NOMO-1 treated with dmso at 0.1 percent for 144 hours (cell line): Measurements from ENCODE around the gene FGFR2.

Experiments
- DNase-seq: peaks from one replicate; lab custom pipeline; 2025; ENCODE audit not compliant: unreplicated experiment; lab: John Stamatoyannopoulos, UW

Gene FGFR2

DNA sequence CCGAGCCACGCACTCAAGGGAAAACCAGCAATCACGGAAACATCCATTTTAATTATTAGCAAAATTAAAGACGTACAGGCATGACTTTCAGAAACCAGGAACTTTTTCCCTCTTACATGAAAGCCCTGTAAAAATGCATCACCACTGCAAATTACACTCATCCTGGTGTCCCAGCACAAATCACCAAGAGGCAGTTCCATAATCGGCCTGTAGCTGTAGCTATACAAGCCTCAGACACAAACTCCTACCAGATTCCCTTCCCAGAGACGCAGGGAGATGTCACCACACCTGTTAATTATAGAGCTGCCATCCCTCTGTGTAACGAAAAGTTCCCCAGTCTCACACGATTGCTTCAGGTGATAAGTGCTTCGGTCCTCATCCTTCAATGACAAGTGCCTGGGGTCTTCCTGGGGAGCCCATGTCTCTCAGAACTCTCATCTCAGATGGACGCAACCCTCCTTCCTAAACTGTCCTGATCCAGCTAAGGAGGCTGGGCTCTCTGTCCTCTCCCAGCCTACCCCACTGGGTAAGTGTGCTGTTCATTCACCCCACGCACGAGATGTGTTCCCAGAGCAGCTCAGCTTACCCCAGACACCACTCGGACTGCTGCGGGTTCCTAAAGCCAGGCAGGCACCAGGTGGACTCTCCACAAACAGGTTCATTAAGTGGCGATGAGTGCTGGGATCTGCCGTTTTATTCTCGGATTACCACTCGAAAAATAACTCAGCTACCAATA lies 5.9 kb downstream of the FGFR2 start:
- DNase-seq = no peak

DNA sequence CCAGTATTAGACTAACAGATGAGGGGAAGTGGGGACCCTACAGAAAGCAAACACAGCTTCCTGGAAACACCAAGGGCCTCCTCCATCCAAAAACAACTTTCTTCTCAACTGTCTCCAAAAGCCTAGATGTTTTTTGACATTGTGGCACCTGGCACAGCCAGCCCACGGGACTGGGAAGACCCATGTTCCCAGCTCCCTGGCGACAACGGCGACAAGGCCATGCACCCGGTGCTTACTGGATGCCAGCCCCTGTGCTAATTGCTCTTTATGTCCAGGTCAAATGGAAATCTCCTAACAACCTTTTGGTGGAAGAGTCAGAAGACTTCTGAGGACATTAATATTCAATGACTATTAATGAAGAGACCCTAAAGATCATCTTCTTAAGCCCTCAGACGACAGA lies 7.1 kb downstream of the FGFR2 start:
- DNase-seq = no peak

DNA sequence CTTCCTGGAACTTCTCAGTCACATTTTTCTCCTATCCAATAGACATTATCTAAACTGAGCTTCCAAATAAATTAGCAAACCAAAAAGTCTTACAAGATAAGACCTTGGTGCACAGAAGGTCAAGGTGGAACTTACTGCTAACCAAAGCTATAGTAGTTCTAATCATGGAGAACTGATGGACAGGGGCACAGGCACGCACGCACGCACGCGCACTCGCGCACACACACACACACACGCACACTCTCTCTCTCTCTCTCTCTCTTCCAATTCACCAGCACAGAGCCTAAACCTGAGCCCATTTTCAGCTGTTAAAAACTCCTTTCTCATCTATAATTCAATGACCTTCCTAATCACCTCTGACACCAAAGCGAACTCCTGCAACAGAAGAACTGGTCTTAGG lies 7.5 kb downstream of the FGFR2 start:
- DNase-seq = no peak

DNA sequence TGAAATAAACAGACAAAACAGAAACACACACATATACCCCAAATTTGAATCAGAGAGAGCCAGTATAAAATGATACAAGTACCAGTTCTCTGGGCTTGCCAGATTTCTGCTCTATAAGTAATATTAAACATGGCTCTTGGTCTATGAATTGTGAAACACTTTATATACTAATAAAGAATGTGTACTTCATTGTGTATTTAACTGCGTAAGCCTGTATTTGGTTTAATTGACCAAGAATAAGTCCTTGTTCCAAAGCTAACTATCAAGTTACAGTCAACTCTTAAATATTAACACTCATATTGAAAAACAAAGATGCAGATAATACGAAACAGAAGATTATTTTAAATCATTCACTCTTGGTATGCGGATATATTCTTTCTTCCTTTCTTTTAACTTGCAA lies 8.7 kb downstream of the FGFR2 start:
- DNase-seq = no peak

DNA sequence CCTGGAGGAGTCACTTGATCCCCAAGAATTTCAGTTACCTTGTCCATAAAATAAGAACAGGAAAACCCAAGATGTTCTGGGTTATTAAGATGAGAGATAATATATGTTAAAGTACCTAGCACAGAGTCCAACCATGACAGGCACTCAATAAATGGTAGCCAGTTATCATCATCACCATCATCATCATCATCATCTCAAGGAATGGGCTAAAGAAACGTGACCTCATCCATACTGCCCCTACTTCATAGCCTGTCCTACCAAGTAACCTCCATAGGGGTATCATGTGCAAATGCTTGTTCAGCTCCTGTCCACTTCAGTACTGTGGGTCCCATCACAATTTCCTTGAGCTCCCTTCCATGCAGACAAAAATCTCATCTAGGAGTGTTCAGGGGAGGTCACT lies 14.4 kb downstream of the FGFR2 start:
- no peak for DNase-seq

DNA sequence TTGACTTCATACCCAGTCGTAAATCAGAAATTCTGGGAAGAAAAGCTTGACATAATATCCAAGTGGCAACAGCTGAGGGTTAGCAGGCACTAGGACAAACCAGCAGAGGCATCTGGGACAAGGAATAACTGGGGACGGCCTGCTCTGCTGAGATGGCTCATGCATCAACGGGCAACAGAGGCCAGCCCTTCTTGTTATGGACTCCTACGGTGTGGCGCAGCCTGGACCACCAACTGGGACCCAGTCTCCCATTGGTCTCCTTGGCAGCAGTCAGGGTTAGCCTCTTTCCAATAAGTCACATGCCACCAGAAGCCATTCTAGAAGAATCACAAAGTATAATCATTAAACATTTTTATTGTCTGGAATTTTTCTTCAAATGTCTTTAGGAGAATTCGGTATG lies 15.0 kb downstream of the FGFR2 start:
- no peak for DNase-seq

DNA sequence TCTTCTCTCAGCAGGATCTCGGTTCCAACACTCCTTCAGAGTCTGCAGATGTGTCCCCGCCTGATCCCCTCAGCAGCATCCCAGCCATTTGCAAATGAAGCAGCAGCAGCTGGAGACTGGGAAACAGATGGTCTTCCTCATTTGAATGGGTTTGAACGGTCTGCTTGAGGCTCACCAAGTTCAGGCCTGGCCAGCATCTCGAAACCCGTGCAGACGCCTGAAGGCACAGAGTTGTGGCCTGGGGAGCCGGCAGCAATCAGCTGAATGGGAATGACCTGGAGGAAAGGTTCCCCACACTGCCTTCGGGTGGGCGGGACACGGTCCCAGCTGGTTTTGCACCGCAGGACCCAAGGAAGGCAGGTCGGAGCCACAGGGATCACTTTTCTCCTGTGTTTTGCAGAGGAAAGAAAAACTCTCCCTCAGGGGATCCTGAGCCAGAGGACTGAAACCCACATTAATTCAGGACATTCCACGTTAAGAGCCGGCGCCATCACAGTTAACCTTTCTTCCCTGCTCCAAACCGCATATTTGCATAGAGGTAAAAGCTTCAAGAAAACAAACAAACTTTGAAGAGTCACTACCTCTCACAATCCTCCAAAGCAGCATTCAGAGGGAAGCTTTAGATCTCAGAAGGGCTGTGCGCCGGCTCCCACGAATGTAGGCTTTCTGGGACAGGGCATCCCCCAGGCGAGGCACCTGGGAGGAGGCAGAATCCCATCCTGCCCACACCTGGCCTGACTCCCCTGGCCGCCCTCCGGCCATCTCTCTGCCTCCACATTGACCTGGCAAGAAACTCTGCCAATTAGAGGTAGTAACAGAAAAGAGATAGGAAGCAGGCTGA lies 17.7 kb downstream of the FGFR2 start:
- no peak for DNase-seq

DNA sequence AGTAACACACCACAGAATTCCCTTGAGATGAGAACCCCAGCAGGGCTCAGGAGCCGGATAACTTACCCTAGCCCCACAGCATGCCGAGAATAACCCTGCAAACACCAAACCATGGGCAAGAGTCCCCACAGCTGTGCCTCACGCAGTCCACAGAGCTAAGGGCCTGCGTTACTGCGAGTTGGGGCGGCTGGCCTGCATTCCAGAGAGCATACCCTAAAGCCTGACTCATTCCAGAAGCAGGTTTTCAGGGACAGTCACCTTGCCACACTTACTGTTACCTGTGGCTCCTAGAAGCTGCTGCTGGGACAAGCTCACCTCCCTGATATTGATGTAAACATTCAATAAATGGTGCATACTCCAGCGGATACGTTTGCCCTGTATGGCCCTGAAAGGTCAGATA lies 18.6 kb downstream of the FGFR2 start:
- DNase-seq = no peak

DNA sequence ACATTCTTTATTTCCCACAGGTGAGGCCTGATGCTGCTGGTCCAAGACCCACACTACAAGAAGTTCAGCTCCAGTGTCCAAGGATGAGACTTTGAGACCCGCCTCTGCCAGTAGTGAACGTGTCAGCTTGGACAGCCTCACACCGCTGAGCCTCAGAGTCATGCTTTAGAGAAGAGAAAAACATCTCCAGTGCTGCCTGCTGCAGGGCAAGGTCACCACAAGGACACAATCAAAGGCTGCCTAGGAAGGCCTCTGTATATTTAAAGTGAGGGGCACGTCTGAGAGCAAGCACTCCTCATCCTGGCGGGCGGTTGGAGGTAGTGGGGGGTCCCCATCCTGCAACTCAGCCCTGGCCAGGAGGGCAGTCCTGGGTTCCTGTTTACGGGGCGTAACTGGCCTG lies 19.3 kb downstream of the FGFR2 start:
- no peak for DNase-seq

DNA sequence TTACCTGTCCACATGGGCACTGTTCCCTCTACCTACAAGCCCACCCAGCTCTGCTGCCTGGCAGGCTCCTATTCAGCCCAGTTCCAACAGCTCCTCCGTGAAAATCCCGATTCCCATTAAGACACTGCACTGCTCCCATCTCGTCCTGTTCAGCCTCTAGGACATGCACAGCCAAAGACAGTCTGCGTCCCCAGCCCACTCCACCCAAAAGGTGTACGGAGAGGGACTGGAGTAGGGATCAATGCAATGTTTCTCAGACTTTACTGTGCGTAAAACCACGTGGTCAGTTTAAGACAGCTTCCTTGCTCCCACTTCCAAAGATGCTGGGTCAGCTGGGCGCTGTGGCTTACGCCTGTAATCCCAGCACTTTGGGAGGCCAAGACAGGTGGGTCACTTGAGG lies 19.9 kb downstream of the FGFR2 start:
- DNase-seq = no peak

DNA sequence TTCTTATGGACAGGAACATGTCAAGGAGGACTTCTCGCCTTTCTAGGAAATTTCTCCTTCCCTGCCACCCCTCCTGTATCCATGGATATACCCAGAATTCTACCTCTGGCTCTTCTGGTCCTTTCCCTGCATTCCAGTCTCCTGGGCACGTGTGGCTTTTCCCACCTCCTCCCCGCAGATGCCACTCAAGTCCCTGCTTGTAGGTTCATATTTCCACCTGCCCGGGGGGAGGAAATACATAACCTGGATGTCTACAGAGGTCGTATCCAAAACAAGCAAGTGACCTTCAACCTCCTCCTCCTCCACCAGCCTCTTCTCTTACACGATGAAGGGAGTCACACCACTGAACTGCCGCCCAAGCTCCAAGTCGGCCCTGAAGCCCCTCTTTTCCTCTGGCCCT lies 20.7 kb downstream of the FGFR2 start:
- DNase-seq = no peak

DNA sequence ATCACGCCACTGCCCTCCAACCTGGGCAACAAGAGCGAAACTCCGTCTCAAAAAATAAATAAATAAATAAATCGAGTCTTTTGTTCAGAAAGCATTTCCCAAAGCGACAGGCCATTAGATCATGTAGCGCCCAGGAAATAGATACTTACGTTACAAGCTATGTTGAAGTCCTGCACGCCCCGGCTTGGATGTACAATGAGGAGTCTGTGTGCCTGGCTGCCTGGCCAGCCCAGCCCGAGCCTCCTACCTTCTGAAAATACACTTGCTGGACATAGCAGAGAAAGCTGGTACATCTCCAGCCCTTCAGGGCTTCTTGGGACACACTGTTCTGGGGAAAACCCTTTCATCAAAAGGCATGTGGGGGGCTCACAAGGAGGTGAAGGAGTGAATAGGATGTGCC lies 22.1 kb downstream of the FGFR2 start:
- no peak for DNase-seq

DNA sequence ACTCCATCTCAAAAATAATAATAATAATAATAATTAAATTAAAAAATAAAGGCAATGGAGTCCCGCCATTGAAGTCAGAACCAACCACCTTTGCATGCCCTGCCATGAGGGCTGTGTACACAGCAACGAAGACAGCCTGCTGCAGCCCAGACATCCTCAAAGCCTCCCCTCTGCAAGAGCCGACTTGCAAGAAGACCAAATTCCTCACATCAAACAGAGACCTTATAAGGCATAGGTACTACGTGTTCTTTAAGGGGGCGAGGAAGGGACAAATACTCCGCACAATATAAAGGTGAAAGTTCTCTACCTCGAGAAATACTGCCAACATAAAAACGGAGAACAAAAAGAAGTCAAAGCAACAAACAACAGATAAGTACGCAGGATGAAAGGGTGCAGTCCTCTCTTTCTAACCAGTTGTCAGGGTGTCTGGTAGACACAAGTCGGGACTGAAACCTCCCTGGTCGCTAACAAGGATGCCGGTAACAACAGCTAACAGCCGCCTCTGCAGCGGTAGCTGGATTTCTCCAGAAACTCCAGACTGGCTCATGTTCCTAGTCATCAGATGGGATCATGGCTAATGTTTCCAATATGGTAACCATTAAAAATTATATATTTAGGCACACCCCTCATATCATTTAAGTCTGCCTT lies 23.6 kb downstream of the FGFR2 start:
- no peak for DNase-seq

DNA sequence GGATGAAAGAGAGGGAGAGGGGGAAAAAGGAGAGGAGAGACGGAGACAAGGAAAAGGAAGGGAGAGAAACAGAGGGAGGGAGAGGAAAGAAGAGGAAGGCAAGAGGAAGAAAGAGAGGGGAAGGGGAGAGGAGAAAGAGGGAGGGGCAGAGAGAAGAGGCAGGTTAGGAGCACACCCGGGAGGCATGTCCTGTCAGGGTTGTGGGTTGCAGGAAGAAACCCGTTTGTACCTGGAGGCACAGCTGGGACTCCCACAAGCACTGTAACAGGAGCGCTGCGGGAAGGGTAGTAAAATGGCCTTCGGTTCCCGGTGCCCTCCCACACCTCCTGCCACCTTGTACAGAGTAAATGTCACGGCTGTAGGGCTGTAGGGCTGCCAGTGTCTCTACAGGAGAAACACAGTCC lies 24.7 kb downstream of the FGFR2 start:
- no peak for DNase-seq

DNA sequence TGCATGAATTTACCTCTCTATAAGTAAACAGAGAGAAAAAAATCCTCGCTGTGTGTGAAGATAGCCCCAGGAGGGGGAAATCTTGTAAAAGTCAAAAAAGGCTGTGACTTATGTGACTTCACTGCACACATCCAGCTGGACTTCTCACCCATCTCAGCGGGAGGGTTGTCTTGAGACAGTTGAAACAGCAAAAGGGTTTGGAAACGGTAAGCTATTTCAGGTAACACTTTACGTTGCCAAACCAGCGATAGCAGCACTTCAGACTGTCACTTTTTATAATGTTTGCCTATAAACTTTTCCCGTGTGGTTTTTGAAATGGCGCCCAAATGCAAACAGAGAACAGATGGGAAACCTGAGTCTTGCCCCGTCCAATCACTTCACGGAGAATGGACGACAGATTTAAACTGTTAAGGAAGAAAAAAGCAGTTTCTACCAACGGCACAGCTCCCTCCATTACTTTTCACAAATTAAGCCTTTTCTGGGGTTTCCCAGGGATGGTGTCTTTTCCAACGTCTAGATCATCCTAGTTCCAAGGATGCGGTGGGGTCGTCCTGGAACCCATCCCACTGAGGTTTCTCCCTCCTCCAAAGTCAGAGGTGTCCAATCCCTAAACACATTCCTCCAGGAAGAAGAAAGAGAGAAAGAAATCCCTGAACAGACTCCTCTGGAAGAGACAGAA lies 25.2 kb downstream of the FGFR2 start:
- no peak for DNase-seq

DNA sequence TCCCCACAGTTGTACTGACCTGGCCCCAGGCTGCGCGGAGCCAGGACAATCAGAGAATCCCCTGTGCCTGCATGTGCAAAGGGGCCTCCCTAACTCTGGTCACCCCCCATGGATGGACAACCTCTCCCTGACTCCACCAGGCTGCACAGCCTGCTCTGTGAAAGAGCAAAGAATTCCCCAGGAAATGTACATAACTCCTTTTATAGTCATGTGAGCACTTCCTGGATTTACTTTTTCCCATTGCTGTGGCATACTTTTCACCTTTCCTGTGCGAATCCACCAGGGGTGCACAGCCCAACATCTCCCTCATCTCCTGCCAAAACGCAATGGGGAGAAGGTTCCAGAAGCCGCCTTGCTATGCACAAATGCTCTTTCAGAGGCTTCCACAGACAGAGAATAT lies 27.9 kb downstream of the FGFR2 start:
- no peak for DNase-seq

DNA sequence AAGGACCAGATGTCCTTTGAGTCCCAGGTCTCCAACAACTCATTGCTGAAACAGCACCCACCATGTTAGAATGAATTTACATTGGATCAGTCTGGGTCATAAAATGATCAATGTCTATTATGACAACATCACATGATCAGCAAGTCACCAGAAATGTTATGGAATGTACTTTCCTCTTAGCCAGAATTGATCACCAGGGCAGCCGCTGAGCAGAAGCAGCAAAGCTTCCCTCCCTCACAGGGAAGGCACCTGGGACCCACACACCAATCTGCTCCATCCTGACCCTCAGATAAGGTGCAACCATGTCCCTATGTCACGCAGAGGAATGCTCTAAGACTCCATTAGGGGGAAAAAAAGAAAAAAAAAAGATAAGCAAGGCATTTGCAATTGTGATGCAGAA lies 30.0 kb downstream of the FGFR2 start:
- DNase-seq = no peak

DNA sequence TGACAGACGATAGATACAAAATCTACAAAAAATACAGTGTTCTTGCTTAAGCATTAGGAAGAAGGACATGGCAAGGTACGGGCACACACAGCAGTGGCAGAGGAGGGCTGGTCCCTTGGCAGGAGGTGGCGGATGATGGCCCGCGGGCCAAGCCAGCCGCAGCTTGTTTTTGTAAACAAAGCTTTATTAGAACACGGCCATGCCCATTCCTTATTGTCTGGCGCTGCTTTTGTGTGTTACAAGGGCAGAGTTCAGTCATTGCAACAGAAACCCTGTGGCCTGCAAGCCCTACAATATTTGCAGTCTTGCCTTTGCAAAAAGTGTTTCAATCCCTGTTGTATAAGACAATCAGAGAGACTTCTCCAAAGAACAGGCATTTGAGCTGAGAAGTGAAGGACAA lies 30.7 kb downstream of the FGFR2 start:
- no peak for DNase-seq

DNA sequence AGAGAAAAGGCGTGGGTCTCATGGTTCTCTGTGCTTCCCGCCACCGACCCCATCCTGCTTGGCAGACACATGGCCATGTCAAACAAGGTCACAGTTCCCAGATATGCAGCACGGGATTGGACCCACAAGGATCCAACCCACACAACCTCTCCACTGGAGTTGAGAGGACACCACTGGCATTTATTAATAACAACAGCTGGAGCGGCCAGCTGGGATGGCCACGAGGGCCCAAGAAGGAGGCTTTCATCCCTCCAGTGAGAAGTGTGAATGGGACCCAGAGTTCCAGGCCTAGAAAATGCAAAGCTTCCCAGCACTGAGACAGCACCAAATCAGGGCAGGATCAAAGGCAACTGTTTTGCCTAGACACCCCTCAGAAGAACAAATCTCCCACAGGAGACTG lies 31.5 kb downstream of the FGFR2 start:
- no peak for DNase-seq

DNA sequence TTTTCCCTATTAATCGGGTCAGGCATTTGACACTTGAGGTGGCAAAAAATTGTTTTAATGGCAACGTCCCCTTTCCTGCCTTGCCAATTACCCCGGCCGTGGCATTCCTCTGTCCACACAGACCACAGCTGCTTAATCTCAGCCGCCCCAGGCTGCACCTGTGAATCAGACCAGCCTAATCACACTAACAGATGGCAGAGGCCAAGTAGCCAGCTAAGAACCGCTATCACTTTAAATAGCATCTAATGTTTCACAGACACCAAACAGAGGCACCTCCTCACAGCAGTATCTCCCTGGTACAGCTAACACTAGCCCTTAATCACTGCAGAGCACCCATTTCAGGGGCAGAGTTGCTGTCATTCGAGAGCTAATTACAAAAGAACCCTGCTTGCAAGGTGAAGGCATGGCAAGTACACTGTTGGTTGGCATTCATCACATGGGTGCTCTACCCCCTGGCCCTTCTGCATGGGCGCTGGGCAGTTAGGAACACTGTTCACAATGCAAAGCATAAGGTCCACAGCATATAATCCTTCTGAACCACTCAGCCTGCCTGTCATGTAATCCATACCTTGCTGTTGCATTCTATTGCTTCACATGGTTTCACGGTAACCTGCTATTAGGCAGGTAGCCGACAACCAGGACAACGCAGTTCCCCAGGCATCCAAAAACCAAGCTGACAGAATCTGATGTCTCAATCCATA lies 38.8 kb downstream of the FGFR2 start:
- DNase-seq = no peak

DNA sequence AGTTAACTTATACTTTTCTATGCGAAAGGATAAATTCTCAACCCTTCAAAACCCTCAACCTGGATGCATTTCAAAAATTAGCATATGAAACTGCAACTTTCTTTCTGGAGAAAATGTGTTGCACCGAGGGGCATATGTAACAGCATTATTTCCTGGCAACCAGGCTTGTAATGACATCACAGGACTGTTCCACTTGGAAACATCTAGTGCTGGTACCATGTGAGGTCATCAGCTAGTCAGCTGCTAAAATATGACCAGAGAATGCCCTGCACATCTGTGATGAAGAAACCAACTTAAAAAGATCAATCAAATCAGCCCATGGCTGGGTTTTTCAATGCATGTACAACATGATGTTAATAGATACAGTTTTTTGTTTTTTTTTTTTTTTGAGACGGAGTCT lies 40.0 kb downstream of the FGFR2 start:
- no peak for DNase-seq
